HuH-7.5 (cell line): ENCODE measurements around the gene ABHD5.

Experiments used
- DNase-seq: peaks from one replicate; pipeline ENCODE4 v3.0.0; 2011; ENCODE audit warnings: low spot score

The ABHD5 gene

DNA sequence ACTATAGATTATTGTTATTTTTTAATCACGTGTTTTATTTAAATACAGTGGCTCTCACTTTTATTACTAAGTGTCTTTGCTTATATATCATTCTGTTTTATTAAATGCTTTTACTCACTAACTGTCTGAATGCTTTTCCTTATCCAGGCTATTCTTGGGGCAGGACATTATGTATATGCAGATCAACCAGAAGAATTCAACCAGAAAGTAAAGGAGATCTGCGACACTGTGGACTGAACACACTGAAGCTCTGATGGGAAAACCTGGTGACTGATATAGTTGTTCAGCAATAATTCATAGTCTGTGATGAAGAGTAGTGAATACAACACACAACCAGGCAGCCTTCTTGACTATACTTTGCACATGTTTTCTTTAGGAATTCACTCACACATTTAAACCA, 27.6 kb downstream of the ABHD5 start:
- DNase-seq: no peak

- DNase-seq: no peak
Measured at GRCh38 chr3:43723121-43723734, 32.5 kb downstream of the ABHD5 start.

DNA sequence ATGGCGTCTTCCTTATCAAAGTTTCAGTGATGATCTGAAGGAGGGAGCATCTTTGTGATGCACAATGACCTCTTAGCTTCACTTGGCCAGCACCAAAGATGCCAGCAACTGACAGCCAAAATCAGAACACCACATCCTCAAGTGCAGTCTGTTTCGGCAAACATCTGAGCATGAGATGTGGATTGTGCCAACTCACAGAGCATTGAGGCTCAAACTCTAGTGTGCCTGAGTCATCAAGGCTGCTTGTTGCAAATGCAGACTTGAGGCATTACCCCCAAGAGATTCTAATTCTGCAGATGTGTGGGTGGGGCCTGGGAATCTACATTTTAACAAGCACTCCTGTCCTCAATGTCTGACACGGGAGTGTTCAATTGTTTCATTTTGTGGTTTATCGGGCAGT, 35.8 kb downstream of the ABHD5 start:
- no peak for DNase-seq

GRCh38 chr3:43727930-43728329, 37.2 kb downstream of the ABHD5 start:
- DNase-seq: no peak

DNA sequence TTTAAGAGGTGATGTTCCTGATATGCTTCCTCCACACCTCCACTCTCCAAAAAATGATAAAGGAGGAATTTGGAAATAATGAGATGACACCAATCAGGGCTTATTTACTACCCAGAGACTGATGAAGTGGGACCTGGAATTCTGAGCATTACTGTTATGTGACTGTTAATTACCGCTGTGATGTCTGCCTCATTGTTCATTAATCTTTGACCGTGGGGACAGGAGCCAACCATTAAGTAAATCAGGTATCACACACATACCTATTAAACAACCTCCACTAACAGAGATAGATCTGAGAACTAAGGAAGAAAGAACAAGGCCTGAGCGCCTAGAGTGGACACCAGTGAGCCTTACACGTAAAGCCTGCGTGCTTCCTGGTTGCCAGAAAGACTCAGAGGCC, 37.7 kb downstream of the ABHD5 start:
- no peak for DNase-seq

GRCh38 chr3:43728947-43729346, 38.2 kb downstream of the ABHD5 start:
- no peak for DNase-seq

DNA sequence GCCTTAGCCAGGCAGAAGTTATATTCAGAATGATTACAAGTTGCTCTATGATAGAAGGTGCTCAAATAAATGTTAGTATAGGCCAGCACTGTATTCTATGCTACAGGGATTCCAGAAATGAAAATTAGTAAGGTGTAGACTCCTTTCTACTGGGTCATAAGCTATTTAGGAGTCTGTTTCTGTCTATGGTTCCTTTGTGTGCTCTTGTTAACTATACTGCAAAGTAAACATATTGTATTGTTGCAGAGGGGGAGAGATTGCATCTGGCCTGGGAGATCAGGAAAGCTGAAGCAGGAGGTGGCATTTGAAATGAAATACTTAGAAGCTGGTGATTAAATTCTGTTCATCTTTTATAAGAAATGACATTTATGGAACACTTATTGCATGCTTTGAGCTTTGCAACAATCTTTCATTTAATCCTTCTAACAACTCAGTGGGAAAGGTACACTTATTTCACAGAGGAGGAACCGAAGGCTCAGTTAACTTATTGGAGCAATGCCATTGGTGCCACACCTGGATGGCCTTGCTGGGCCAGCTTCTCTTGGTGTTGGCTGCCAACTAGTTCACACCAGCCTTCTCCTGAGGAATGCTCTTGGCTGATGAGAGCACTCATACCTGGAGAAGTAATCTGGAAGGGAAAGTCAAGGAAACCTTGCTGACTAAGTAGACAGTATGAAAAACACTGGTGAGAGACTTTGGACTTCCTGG, 39.1 kb downstream of the ABHD5 start:
- DNase-seq: no peak

- no peak for DNase-seq
Measured at GRCh38 chr3:43732747-43733425, 42.1 kb downstream of the ABHD5 start.

DNA sequence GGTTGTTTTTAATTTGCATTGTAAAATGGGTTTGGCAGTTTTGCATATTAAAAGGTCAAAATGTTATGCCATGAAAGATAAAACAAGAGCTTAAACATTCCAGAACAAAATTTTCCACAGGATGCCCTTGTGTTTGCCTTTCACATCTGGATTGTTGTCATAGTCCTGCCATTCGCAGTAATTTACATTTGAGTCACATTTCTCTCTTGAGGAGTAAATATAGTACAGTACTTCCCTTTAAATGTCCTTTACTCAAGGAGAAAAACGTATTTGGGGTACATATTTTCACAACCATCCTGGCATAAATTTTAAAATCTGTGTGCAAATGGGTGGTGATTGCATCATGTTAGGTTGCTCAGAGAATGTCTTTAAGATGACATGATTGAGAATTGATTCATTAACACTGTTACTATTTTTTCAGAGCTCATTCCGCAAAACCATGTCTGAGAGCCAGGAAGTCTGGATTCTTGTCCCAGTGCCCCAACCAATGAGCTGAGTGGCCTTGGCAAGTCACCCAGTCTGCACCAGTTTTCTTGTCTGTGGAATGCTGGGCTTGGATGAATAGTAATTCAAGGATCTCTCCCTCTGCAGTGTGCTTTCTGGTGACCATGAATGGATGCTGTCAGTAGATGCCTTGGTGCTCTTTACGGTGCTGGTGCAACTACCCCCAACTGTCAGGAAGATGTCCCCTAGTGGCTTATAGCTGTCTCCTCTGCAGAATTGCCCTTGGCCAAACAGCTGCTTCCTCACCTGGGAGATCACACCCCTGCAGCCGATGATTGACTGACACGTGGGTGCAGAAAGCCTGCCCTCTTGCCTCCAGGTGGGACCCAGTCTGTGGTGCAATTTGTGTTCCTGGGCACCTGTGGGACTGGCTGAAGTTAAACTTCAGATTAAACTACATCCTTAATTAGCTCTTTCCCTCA, 43.0 kb downstream of the ABHD5 start:
- DNase-seq: no peak

- no peak for DNase-seq
Measured at GRCh38 chr3:43734685-43735084, 43.9 kb downstream of the ABHD5 start.

DNA sequence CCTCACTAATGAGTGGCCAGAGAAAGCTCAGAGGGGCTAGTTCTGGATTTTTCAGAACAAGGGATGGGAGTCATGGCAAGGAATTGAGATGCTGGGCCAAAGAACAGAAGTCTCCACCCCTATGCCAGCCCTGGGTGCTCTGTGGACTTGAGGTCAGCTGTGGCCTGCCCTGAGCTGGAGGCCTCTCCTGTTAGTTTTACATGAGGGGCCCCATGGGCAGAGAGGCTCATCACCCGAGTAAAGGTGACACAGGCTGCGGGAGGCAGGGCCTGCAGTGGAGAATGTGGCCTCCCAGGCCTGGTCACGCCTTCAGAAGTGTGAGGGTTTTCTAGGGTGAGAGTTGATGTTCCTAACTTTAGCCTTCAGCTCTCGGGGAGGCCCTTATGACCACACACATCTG, 44.9 kb downstream of the ABHD5 start:
- no peak for DNase-seq

- no peak for DNase-seq
Measured at GRCh38 chr3:43736558-43737440, 46.1 kb downstream of the ABHD5 start.

- no peak for DNase-seq
Measured at GRCh38 chr3:43738305-43738704, 47.6 kb downstream of the ABHD5 start.

DNA sequence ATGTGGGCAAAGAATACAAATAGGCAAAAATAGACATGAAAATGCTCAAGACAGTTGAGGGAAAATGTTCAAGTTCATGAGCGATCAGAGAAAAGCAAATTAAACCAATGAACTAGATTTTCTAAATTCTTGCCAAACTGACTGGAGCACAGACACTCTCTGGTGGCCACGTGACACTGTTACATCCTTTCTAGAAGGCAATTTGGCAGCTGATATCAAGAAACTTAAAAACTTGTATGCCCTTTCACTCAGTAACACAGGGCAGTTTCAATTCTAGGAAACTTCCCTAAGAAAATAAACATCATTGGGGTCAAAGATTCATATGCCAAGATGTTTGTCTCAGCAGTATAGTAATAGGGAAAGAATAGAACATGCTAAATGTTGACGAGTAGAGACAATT, 52.2 kb downstream of the ABHD5 start:
- no peak for DNase-seq

- DNase-seq: no peak
Measured at GRCh38 chr3:43747641-43748040, 56.9 kb downstream of the ABHD5 start.

DNA sequence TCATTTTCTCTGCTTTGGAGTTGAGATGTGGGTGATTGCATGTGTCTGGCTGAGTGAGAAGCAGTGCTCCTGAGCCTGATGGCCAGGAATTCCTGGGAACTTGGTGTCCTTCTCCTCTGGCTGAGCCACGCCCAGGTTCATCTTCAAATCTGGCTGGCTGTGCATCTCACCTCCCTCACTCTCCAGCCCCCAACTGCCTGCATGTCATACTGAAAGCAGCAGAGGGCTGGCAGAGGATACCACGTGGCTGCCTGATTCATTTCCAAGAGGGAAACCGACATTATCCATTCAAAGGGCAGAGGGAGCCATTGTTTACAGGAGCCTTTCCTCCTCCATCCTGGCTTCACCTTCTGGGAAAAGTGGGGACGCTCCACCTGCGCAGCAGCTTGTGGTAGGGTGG, 57.4 kb downstream of the ABHD5 start:
- no peak for DNase-seq

DNA sequence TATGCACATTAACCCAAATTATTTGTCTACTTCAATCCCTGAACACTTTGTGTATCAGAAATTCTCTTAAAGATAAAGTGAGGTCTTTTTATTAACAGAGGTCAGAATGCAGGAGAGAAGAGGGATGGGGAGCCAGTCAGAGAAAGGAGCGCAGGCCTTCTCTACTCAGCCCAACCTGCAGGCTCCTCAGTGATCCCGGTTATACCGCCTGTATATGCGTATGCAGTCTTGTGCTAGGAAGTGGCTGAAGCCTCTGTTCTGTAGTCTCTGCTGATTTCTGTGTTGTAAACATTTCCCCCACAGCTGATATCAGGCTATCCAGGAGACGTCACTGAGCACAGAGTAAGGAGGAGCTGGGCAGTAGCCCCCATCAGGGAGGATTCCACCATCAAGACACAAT, 57.9 kb downstream of the ABHD5 start:
- no peak for DNase-seq

DNA sequence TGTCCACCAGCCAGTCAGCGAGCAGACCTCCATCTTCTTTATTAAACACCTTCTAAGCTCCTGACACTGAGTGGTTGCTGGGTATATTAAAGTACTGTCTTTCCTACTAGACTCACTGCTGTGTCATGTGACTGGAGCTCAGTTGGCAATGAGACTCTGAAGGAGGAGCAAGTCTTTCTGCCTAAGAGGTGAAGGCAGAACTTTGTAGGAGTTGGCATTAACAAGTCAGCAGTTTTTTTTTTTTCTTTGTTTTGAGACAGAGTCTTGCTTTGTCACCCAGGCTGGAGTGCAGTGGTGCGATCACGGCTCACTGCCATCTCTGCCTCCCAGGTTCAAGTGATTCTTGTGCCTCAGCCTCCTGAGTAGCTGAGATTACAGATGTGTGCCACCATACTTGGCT, 62.2 kb downstream of the ABHD5 start:
- DNase-seq: no peak

DNA sequence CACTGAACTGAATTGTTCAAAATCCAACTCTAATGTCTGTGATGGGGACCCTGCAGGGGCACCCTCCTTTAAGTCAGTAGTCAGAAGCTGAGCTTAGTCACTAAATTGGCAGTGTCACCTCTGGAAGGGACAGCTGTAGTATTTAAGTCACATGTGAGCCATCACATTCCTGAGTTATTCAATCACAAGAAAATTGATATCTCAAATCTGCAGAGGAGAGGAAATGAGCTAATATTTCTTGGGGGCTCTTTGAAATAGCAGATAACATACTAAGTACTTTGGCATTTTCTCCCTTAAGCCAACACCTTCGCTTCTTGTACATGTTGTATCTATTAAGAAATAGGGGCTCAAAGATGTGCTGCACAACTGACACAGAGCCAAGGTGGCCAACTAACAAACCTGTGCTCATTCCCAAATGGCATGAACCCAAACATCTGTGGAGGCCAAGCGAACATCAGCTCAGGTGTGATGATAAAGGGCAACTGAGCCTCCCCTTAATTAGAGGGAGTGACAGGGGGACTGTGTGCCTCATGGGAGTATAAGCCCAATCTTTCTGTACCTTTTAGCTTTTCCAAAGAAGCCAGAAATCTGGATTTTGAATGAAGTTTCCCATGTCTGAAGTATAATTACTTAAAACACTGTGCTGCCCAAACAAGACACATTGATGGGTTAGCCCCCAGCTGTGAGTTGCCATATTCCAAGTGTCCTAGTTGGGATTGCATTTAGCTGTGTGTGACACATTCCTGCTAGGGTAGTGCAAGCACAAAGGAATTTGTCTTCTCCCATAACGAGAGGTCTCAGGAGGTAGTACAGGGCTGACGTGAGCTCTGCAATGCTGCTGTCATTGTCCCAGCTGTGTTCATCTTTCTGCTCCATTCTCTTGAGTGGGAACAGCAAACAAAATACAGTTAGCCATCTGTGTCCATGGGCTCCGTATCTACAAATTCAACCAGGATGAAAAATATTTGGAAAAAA, 63.3 kb downstream of the ABHD5 start:
- no peak for DNase-seq

DNA sequence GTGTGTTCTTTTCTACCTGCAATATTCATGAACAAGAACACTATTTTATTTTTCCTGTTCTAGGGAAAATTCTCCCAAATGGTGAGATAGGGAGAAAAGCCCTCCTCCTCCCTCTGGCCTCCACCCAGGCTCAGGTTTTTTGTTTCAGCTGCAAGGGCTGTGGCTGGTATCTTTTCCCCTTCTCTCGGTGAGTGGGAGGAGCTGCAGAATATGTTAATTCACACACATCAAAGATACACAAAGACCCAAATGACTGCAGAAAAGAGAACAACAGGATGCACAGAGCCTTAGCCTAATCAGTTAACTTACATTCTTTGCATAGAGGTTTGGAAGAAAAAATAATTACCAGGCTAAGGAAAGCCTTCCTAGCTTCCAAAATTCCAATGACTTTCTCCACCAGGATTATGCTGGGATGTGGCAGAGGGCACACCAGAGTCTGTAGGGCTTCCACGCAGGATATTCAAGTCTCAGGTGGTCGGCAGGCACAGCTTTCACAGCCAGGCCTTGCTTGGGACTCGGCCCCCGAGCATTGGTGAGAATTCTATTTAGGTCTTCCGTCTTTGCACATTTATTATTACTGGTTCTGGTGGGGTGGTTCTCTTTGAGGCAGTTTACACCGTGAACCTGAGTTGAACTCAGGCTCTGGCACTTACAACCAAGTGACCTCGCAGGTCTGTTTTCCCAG, 64.9 kb downstream of the ABHD5 start:
- no peak for DNase-seq
